Nephron (organoid): ENCODE results near the gene TP63.
A peak's percentile ranks its signal among the peaks of the same experiment; 100 is the strongest.

Source experiments
- H3K27ac Mint-ChIP-seq, 3 experiments: 2 replicates each; pipeline ENCODE4 v1.8.0; 2020; ENCODE audit warnings: mixed read lengths in 3 of 3, mild to moderate bottlenecking in 2 of 3, moderate library complexity in 1 of 3
- H3K27me3 Mint-ChIP-seq: 2 replicates; pipeline ENCODE4 v1.8.0; 2021; ENCODE audit warnings: low read depth, mild to moderate bottlenecking, moderate library complexity, mixed read lengths
- H3K36me3 Mint-ChIP-seq: 2 replicates; pipeline ENCODE4 v1.8.0; 2020; ENCODE audit warnings: low read depth, mixed read lengths
- H3K4me1 Mint-ChIP-seq: 2 replicates; pipeline ENCODE4 v1.8.0; 2020; ENCODE audit warnings: mixed read lengths
- H3K4me3 Mint-ChIP-seq, 3 experiments: 2 replicates each; pipeline ENCODE4 v1.8.0; 2020; ENCODE audit warnings: mild to moderate bottlenecking in 3 of 3, mixed read lengths in 3 of 3, moderate library complexity in 2 of 3
- H3K9me3 Mint-ChIP-seq: 2 replicates; pipeline ENCODE4 v1.8.0; 2020; ENCODE audit warnings: mixed read lengths
- CTCF ChIP-seq, 3 experiments: fragments of 200-600 bp; sonication (generic); IDR thresholded peaks; one replicate each; pipeline ENCODE4 v1.5.0; 2021; ENCODE audit warnings: antibody characterized with exemption in 3 of 3; ENCODE audit not compliant: unreplicated experiment in 3 of 3

TP63 gene

GRCh38 chr3:189687475-189687874 lies 56.3 kb downstream of the TP63 start:
- H3K9me3 Mint-ChIP-seq: no peaks in the 10 kb centered on the region
- H3K27ac Mint-ChIP-seq: no peak overlapping the region
- H3K4me3 Mint-ChIP-seq: no peak overlapping the region
- peaks cover 31% of the 10 kb centered on the region for H3K4me1 Mint-ChIP-seq
- TF ChIP-seq CTCF (IDR thresholded peaks at IDR 0.05; ENCODE audit: unreplicated experiment in 3 of 3): no peak
- no peaks in the 10 kb centered on the region for H3K27me3 Mint-ChIP-seq
- H3K36me3 Mint-ChIP-seq: no peaks in the 10 kb centered on the region

- peaks cover 31% of the 10 kb centered on the region for H3K4me1 Mint-ChIP-seq
- no peaks in the 10 kb centered on the region for H3K9me3 Mint-ChIP-seq
- H3K36me3 Mint-ChIP-seq: no peaks in the 10 kb centered on the region
- H3K27me3 Mint-ChIP-seq: no peaks in the 10 kb centered on the region
- H3K4me3 Mint-ChIP-seq: no peak overlapping the region
- H3K27ac Mint-ChIP-seq: peak overlapping the region in 1 of 3 experiments; percentile 24
- TF ChIP-seq CTCF (IDR thresholded peaks at IDR 0.05; ENCODE audit: unreplicated experiment in 3 of 3): no peak
Observed at GRCh38 chr3:189688262-189688661, 57.1 kb downstream of the TP63 start.

- Mint-ChIP-seq H3K4me3 (no peak overlapping the region), H3K9me3 (no peaks in the 10 kb centered on the region), H3K27ac (no peak overlapping the region), H3K4me1 (peaks cover 25% of the 10 kb centered on the region), H3K27me3 (no peaks in the 10 kb centered on the region), H3K36me3 (no peaks in the 10 kb centered on the region)
- no peak for TF ChIP-seq CTCF (IDR thresholded peaks at IDR 0.05; ENCODE audit: unreplicated experiment in 3 of 3)
Observed at GRCh38 chr3:189689625-189690024, 58.4 kb downstream of the TP63 start.

GRCh38 chr3:189690237-189690636 lies 59.0 kb downstream of the TP63 start:
- Mint-ChIP-seq H3K4me1 (peaks cover 24% of the 10 kb centered on the region), H3K27me3 (no peaks in the 10 kb centered on the region), H3K36me3 (no peaks in the 10 kb centered on the region), H3K27ac (no peak overlapping the region), H3K4me3 (no peak overlapping the region), H3K9me3 (no peaks in the 10 kb centered on the region)
- TF ChIP-seq CTCF (IDR thresholded peaks at IDR 0.05; ENCODE audit: unreplicated experiment in 3 of 3): no peak

GRCh38 chr3:189690672-189691071 lies 59.5 kb downstream of the TP63 start:
- Mint-ChIP-seq H3K27ac (no peak overlapping the region), H3K36me3 (no peaks in the 10 kb centered on the region), H3K4me1 (peaks cover 20% of the 10 kb centered on the region), H3K9me3 (no peaks in the 10 kb centered on the region), H3K27me3 (no peaks in the 10 kb centered on the region), H3K4me3 (no peak overlapping the region)
- TF ChIP-seq CTCF (IDR thresholded peaks at IDR 0.05; ENCODE audit: unreplicated experiment in 3 of 3): no peak

GRCh38 chr3:189695400-189695799 lies 64.2 kb downstream of the TP63 start:
- no peaks in the 10 kb centered on the region for H3K36me3 Mint-ChIP-seq
- no peak for TF ChIP-seq CTCF (IDR thresholded peaks at IDR 0.05; ENCODE audit: unreplicated experiment in 3 of 3)
- H3K4me3 Mint-ChIP-seq: no peak overlapping the region
- peaks cover 17% of the 10 kb centered on the region for H3K27me3 Mint-ChIP-seq
- peaks cover 1% of the 10 kb centered on the region for H3K4me1 Mint-ChIP-seq
- H3K9me3 Mint-ChIP-seq: no peaks in the 10 kb centered on the region
- H3K27ac Mint-ChIP-seq: no peak overlapping the region
